ENCODE results near the gene PHTF1.

GRCh38 chr1:113742515-113742914 lies 16.8 kb downstream of the PHTF1 start:
- TF ChIP-seq CTCF (conservative IDR thresholded peaks at IDR 0.05 in 1 of 2, IDR thresholded peaks at IDR 0.05 in 1 of 2; ENCODE audit: extremely low read depth in 1 of 2, insufficient read depth in 1 of 2, low read depth in 1 of 2, low read length in 2 of 2) (no peak), EZH2 (IDR thresholded peaks at IDR 0.05; ENCODE audit: borderline replicate concordance, low read length) (no peak)

All from mammary epithelial cell (primary cell).